GM18861 (cell line): ENCODE results near the gene PNPLA8.
"Not testable (repeated sequence)": the region's sequence is repeated elsewhere in the genome, so short reads cannot be mapped to it uniquely, and the experiment has no call there.

Experiments
- ATAC-seq: cut with Tn5 transposase; IDR thresholded peaks from one replicate; pipeline ENCODE4 v1.9.1; 2021; ENCODE audit not compliant: unreplicated experiment

PNPLA8 gene

DNA sequence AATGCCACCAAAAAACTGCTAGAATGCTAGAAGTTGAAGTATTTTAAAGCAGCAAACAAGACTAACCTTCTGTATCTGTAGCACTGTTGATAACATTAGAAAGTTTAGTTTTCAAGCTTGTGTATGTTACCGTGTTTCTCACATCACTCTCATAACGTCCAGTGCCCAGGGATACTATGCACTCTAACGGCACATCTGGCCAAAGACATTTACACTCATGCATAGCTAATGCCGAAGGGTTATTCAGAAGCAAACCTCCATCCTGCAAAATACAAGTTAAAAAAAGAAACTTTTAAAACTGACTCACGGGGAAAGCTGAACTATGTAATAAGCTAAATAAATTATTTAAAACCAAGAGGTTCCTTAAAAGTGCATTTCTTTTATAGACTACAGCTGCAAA is 46.8 kb downstream of the PNPLA8 start:
- ATAC-seq: no peak

DNA sequence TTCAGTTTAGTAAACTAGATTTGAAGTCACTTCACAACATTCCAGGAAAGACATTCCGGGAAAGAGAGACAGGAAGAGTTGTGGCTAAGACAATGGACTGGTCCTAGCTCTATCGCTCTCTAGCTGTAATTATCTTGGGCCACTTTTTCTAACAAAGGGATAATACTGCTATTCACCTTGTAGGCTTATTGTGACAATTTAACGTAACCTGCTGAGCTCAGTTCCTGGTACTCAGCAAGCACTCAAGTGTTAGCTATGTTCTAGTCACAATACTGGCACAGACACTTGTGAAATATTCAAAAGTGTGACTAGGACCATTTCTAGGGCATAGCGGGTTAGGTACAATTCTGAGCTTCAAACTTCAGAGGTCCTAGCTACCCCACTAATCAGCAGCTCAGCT is 57.7 kb downstream of the PNPLA8 start:
- ATAC-seq: no peak

DNA sequence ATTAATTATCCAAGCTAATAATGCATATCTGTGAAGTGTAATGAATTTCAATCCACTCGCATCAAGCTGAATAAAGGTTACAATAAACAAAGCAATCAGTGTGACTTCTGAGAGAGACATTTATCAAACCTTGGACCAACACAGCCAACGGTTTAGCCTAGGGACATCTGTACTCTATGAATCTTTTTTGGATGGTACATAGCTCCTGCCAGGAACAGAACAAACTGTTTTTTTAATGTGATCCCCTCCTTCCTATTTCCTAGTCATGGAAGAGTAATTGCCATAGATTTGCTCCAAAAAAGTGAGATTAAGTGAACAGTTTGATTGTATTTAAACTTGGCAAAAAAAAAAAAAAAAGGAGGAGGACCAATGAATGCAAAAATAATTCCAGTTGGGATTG is 58.5 kb downstream of the PNPLA8 start:
- no peak for ATAC-seq

DNA sequence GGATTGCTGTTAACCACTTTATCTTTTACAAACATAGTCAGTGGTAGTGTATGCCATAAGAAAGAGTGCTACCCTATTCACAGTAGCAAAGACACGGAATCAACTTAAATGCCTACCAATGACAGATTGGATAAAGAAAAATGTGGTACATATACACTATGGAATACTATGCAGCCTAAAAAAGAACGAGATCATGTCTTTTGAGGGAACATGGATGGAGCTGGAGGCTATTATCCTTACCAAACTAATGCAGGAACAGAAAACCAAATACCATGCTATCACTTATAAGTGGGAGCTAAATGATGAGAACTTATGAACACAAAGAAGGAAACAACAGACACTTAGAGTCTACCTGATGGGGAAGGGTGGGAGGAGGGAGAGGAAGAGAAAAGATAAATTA is 59.6 kb downstream of the PNPLA8 start:
- ATAC-seq: not testable (repeated sequence)

DNA sequence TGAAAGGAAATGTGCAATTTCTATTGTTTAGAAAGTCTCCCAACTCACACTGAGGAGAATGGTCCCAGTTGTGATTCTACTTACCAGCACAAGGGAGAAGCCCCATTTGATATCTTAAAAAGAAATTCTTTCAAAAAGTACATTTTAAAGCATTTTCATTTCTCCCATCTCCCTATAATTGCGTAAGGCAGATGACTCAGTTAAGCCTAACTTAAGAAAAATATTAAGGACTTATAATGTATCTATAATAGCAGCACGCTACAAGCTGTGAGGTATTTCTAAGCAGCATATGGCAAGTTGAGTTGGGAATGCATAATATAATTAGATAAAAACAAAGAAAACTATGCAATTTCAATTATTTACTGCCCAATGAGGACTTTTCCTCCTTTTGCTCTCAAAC is 61.2 kb downstream of the PNPLA8 start:
- ATAC-seq: no peak

DNA sequence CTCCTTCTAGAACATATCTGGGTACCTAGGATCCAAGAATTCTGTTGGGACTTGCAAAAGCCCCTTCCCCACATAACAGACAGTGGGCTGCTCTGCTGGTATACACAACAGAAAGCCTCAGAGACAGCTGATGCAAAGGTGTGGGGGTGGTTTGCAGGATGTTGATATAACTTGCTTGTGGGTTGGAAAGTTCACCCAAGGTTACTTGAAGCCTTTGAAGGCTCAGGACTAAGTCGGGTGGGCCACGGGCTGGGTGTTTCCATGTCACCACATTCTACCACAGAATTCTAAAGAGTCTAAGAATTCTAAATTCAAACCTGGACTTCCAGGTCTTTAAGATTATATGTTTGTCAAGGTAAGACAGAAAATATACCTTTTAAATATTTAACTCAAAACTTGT is 62.3 kb downstream of the PNPLA8 start:
- ATAC-seq: no peak

DNA sequence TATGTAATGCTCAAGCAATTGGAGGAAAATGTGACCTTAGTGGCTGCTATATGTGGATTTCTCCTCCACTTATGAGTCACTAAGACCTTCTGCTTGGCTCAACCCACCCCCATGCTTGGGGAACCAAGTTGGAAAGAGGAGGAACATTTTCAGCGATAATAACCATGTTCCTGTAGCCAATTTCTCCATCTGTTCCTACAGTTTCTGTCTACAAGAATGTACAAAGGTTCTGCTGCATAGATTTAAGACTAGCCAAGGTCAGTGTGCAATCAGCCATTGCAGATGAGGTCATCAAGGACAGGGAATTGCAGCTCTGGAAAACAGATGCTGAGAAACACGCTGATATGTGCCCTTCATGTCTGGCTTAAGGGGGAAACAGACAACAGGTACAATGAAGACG is 64.1 kb downstream of the PNPLA8 start:
- ATAC-seq: no peak

DNA sequence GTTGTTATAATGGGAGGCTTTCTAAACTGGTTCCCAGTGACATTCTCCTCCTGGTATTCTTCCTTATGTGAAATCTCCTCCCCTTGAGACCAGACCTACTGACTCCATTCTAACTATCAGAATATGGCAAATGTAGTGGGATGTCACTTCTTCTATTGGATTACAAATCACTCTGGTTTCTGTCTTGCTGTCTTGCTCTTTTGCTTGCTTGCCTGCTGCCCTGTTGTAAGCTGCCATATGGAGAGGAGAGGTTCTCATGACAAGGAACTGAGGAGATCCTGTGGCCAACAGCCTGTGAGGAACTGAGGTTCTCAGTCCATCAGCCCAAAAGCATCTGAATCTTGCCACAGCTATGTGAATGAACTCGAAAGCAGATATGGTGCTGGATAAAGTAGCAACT is 65.0 kb downstream of the PNPLA8 start:
- ATAC-seq: no peak

DNA sequence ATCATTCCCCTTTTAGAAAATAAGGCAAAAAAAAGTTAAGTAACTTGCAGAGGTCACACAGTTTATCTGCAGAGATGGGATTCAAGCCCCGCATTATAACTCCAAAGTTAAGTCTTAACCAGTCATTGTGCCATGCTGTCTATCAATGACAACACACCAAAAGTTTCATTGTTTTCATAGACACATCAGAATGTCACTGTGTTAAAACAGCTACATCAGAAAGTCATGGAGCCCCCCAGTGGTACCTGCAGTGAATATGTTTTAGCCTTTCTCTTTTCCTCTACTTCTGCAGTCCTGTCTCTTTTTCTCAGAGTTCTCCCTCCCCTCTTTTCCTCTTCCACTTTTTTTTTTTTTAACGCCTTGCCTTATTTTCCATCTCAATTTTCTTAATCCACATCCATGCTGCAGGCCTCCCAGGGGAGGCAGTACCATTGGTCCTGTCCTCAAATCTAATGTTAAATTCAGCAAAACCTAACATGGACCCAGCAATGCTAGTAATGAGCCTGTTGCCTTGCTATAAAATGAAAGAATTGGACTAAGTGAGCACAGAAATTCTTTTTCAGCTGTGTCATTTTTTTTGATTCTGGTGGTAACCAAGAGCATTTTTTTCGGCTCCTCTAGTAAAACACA is 65.9 kb downstream of the PNPLA8 start:
- ATAC-seq: peak; percentile 53

DNA sequence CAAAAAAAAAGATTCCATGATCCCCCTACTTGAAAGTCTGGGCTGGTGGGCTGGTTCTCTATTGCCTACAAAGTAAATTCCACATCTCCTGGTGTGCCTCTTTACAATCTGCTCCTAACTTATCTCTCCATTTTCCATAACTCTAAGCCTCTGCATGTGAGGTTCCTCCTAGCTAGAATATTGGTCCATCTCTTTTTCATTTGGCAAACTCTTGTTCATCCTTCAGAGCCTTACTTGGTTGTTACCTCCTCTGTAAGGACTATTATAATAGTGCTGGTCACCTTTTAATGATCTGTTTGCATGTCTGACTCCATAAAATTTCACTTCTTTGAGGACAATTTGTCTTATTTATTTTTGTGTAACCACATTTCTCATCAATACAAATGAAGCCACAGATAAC is 68.1 kb downstream of the PNPLA8 start:
- no peak for ATAC-seq

DNA sequence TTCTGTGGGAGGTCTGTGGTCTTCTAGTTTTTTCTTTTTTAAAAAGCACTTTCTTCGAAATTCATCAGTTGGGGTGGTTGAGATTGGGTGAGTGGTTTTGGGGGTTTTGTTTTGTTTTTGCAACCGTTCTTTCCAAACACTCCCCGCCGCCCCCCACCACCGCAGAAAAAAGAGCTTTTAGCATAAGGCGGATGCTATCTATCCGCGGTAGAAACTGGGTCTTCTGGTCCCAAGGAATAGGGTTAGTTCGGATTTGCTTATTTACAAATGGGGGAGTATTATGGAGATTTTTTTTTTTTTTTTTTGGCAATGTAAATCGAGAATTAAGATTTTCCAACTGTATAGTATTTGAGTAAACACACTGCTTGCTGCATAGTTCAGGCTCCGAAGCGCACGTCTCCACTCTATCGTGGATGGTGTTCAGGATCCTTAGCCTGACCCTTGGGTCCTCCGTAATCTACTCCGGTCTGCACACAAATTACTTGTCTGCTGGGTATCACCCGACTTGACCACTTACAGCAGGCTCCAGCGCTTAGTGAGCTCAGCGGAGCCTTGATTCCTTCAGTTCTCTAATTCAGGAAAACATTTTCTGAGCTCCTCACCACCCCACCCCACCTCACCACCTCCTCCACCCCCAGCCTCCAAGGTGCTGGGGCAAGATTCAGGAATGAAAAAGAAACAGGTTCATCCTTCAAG is 68.9 kb downstream of the PNPLA8 start:
- no peak for ATAC-seq

DNA sequence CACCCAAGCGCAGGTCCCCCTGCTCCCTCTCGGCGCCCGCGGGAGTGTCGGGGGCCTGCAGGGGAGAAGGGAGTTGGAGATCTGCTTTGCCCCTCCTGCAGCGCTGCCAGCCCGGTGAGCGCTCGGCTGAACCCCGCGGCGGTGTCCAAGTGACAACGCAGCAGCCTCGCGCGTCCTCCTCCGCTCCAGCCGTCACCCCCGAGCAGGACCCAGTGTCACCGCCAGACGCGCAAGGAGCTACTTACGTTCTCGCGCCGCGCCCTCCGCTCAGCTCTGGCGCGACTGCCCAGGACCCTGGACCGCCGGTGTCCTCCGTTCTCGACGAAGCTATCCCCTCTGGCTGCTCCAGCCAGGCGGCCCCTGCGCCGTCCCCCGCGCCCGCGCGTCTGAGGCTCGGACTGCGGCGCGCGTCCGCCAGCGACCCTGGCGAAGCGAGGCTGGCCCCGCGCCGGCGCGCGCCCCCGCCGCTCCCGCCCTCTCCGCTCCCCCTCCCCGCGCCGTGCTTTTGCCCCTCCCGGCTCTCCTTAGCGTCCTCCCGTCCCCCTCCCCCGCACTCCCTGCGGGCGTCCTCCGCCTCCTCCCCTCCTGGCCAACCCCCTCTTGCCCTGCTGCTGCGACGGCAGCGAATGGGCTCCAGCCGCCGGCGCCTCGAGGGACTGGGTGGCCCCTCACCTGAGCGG is 69.8 kb downstream of the PNPLA8 start, which contains the start of gene NRCAM:
Gene NRCAM, minus strand, starts transcription at position 439 of the 680 bp plus-strand sequence. CDS start 216,372 bp downstream, outside the sequence.
- ATAC-seq: no peak

DNA sequence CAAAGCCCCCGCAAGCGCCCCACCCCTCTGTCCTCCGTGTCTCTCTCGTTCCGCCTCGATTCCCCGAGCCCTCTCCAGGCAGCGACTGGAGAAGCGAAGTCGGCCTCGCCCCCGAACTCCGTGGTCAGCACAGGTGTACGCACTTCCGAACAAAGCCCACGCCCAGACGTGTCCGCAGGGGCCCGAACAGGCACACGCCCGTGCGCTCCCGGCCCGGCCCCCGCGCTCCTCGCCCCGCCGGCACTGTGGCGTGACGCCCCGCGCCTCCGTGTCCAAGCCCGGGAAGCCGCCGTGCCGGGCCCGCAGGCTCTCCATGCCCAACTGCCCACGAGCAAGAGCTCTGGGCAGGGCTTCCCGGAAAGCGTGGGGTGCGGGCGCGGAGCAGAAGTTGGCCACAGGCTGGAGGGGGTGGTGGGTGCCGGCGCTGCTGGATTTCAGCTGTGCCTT is 70.4 kb downstream of the PNPLA8 start:
- ATAC-seq: no peak

DNA sequence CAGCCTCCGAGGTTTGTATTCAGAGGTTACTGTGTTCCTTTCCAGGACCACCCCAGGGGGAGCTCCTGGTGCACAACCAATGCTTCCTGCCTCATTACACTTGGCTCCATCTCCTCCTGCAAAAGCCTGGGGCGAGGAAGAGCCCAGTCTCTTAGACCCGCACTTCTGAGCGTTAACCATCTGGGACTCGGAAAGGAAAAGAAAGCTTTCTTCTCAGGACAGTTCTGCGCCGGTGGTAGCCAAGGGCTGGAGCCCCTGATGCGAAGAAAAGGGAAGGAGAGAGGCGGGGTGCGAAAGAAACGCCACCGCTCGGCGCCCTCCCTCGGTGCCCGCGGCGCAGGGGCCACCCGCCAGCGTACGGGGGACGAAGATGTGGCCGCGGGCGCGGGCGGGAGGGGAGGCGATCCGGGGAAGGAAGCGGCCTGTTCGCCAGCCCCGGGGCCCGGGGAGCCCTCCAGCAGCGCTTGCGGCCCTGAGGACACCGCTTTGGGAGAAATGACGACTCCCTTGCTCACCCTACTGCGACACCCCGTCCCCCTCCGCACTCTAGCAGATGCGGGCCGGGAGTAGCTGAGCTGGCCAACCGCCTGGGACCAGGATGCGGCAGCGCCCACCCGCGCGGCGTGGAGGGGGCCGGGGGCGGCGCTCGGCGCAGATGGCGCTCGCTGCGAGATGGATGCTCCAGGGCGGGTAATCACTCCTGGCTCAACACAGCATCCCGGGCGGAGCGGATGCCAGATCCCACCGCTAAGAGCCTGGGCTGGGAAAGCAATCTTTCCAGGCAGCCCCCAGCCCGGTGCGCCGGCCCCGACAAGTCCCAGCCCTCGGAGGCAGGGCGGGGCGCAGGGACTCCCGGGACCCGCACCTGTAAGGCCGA is 71.0 kb downstream of the PNPLA8 start:
- no peak for ATAC-seq

DNA sequence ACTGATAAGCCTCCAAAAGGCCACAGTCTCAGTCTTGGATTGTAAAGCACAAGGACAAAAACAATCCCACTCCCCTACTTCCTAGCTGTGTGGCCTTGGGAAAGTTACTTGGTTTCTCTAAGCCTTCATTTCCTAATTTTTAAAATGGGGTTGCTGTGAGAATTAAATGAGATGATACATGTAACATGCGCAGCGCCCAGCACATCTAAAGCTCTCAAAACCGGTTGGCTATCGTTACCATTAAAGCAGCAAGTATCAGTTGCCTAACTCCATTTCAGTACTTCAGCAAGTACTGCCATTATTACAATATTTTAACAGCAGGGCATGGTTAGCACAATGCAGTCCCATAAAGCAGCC is 71.6 kb downstream of the PNPLA8 start:
- no peak for ATAC-seq

DNA sequence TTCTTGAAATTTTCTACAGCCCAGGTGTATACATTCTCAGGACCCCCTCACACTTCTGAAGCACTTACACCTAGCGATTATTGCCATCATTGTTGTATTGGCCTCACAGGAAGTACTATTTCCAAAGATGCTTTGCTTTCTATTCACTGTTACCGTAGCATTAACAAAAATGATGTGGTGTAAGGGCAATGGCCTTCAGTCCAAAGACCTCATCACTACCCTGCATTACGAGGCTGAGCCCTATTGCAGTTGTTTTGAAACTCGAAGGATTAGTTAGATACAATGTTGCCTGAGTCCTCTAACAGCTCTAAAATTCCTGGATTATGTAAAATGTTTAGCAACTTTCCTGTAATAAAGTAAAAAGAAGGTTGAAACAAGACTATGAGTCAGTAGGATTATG is 72.6 kb downstream of the PNPLA8 start:
- ATAC-seq: no peak

DNA sequence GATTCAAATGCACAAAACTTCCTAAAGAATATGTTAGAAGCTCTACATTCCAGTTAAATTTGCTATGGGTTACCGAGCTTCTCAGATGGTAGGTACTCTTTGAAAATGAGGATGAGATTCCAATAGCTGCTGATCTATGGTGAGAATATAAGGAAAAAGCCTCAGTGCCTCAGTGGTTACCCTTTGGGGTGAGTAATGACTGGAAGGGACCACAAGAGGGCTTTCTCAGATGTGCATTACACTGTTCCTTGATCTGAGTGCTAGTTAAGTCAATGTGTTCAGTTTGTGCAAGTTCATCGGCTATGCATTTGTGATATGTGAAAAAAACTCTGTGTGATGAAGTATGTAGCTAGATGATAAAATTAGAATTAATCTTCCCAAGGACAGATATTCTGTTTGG is 73.2 kb downstream of the PNPLA8 start:
- ATAC-seq: peak; percentile 66

DNA sequence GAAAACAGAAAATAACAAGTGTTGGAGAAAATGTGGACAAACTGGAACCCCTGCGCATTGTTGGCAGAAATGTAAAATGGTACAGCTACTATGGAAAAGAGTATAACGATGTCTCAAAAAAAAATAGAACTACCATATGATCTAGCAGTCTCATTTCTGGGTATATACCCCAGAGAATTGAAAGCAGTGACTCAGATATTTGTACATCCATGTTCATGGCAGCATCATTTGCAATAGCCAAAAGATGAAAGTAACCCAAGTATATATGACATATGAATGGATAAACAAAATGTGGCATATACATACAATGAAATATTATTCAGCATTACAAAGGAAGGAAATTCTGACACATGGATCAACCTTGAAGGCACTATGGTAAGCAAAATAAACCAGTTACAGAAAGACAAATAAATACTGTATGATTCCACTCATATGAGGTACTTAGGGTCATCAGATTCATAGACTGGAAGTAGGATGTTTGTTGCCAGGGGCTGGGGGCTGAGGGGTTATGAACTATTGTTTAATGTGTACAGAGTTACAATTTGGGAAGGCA is 74.6 kb downstream of the PNPLA8 start:
- ATAC-seq: no peak

DNA sequence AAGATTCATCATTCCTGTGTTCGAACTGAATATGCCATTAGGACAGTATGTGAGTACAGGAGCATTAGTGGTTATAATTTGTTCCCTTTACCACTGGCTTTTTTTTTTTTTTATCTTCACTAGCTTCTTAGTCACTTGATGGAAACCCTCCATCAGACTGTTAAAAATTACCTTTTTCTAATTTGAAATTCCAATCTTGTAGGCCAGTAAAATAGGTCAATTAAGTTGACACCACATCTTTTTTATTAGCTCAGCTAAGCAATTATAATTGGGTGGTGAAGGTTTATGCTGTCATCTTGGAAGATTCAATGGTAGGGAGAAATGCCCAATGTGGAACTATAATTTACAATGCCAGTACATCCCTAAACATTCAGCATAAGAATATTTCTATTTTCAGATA is 75.8 kb downstream of the PNPLA8 start:
- ATAC-seq: no peak

DNA sequence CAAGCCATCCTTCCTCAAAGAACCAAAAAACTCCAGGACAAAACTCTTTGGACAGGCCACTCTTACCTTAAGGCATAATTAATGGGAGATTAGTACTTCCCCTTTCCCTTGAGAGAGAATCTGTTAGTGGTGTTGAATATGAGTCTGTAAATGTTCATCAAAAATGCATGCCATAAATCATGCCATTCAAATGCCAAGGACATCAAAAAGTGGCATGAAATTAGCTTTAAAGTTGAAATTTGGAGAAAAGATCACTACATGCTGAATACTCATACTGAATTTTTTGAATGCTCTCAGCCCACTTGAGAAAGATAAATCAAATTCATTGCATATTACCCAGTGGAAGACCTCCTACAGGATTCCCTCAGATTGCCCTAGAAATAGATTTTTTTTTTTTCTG is 76.4 kb downstream of the PNPLA8 start:
- no peak for ATAC-seq
